D721Med (cell line): ENCODE data around the gene FAM135A.

Experiments
- DNase-seq: peaks from one replicate; pipeline ENCODE4 v3.0.0; 2011; ENCODE audit warnings: low spot score; ENCODE audit not compliant: insufficient read length
- FAIRE-seq: peaks from 2 replicates; lab custom pipeline; 2011; peaks lifted over from hg19 to GRCh38; lab: Jason Lieb, UNC
- CTCF ChIP-seq: IDR thresholded peaks from 2 replicates; pipeline ENCODE4 v1.5.1; 2012; ENCODE audit warnings: mild to moderate bottlenecking, control low read depth; ENCODE audit not compliant: insufficient read depth; ENCODE audit errors: missing control alignments

The FAM135A gene

GRCh38 chr6:70396163-70396562, 17.1 kb upstream of the FAM135A start:
- no peak for FAIRE-seq
- DNase-seq = no peak
- no peak for TF ChIP-seq CTCF

GRCh38 chr6:70396796-70397729, 16.2 kb upstream of the FAM135A start:
- TF ChIP-seq CTCF = no peak
- DNase-seq = no peak
- FAIRE-seq = no peak

DNA sequence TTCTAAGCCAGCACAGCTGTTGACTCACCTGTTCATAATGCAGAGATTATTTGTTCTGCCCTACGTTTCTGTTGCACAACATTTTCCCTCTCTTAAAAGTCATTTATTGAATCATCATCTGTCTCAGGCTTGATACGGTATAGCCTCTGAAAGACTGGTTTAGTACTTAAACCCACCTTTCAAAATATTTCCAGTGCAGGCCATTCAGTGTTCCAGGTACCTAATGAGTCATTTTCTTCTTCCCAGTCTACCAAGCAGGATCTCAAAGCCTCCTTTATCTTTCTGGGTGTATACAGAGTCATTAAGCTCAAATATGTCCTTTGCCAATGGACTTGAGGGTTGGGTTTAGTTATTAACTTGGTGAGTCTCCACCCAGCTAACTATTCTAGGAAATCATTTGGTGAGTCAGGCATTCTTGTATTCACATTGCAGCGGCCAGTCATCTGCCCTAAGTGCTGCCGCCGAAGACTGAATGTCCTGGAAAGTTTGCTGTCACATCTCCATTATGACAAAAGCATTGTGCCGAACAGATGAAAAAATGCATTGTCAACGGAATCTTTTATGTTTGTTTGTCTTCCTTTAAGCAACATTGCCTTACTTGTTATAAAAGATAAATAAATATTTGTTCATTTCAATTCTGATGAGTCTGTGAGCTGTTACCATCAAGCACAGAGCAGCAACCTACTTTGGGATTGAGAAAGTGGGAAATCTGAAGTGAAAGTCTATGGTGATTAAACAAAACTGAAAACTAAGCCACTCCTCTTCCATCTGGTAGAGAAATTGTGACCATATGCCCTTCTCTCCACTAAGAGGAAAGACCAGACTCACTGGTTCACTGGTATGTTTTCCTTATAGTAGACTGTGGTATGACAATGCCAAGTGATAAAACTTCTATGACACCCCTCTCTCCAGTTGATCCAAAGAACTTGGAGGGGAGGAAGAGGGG, 14.3 kb upstream of the FAM135A start:
- no peak for TF ChIP-seq CTCF
- no peak for FAIRE-seq
- DNase-seq = no peak

- no peak for TF ChIP-seq CTCF
- DNase-seq (no peak), FAIRE-seq (no peak)
Observed at GRCh38 chr6:70404658-70405057, 8.7 kb upstream of the FAM135A start.

DNA sequence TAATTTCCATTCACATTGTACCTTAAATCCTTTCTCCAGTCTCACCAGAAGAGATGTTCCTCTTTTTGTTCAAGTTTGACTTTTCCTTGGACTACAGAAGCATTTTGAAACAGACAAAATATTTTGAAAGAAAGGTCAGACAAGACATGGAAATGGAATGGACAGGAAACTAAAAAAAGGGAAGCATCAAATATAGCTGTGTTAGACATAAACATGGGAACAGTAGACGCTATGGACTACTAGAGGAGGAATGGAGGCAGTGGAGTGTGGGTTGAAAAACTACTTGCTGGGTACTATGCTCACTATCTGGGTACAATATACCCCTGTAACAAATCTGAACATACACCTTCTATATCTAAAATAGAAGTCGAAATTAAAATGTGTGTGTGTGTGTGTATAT, 4.1 kb upstream of the FAM135A start:
- DNase-seq (no peak), FAIRE-seq (no peak)
- no peak for TF ChIP-seq CTCF

- DNase-seq = no peak
- no peak for FAIRE-seq
- TF ChIP-seq CTCF = no peak
Observed at GRCh38 chr6:70411542-70412251, 1.6 kb upstream of the FAM135A start.
